ENCODE results near the gene AARS2. TPM values are rescaled to one million over a fixed set of nuclear protein-coding genes. Genes with fewer than 3 reads are reported as not detected.
A peak's percentile ranks its signal among the peaks of the same experiment; 100 is the strongest.

Gene AARS2
- total RNA-seq, 1 experiment from 2014 or later, result 11.6 TPM

DNA sequence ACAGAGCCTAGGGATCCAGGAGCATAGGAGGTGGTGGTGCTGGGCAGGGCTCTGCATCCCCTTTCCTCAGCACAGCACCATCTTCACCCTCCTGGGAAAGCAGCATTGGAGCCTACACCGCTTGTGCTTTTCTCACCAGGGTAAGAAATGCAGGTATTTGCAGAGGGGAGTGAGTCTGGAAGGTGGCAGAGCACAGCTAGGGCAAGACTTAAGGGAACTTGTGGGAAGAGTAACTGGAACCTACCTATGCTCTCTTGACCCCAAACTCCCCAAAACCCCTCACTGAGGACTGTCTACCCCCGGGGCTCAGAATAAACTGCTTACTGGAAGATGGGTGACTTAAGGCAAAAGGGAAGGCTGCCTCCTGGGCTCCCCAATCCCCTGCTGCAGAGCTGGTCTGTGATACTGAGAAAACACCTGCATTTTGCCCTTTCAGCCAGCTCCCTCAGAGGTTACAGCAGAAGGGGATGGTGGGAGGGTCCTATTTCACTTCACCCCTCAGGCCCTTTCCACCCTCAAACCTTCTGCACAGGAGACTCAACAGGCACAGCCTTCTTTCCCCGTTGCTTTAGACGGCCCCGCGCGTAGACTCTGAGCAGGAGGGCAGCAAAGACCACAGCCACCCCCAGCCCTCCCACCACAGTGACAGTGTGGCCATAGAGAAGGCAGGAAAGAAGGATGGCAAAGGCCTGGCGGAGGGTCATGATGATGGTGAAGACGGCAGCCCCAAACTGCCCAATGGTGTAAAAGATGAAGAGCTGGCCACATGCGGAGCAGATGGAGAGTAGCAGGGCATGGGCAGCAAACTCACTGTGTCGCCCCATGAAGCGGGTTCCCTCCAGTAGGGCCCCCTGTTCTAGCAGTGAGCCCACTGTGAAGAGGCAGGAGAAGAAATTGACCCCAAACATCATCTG is 58.7 kb downstream of the AARS2 start:
- ChIA-PET CTCF (interaction anchor here (0.6 kb wide), 1 partner anchor 158 kb away, joined by 3 read pairs; no protein-coding TSS in a partner anchor), POLR2A (ENCODE audit: unreplicated experiment) (interaction anchor here (0.8 kb wide), 1 partner anchor 624 kb away, joined by 3 read pairs; no protein-coding TSS in a partner anchor)

GRCh38 chr6:44253307-44254101 is 59.6 kb downstream of the AARS2 start:
- H3K27me3 ChIP-seq (ENCODE audit: insufficient read depth, low read depth), result no peaks in the 10 kb centered on the region
- H3K9me3 ChIP-seq (ENCODE audit: insufficient read depth, low read depth), result no peaks in the 10 kb centered on the region
- peak; percentile 42 to 52 for DNase-seq
- H2AFZ ChIP-seq, result no peak overlapping the region
- ChIA-PET POLR2A (ENCODE audit: unreplicated experiment) (no interaction called here), CTCF (interaction anchor here (0.6 kb wide), 2 partner anchors 51 to 157 kb away, joined by 3 to 4 read pairs; no protein-coding TSS in a partner anchor)
- peaks cover 50% of the 10 kb centered on the region for H3K4me1 ChIP-seq (replicated peaks; ENCODE audit: insufficient read depth)
- TF ChIP-seq, protein P1, sequence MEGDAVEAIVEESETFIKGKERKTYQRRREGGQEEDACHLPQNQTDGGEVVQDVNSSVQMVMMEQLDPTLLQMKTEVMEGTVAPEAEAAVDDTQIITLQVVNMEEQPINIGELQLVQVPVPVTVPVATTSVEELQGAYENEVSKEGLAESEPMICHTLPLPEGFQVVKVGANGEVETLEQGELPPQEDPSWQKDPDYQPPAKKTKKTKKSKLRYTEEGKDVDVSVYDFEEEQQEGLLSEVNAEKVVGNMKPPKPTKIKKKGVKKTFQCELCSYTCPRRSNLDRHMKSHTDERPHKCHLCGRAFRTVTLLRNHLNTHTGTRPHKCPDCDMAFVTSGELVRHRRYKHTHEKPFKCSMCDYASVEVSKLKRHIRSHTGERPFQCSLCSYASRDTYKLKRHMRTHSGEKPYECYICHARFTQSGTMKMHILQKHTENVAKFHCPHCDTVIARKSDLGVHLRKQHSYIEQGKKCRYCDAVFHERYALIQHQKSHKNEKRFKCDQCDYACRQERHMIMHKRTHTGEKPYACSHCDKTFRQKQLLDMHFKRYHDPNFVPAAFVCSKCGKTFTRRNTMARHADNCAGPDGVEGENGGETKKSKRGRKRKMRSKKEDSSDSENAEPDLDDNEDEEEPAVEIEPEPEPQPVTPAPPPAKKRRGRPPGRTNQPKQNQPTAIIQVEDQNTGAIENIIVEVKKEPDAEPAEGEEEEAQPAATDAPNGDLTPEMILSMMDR (conservative IDR thresholded peaks at IDR 0.05), result peak; percentile 69
- TF ChIP-seq EZH2 (IDR thresholded peaks at IDR 0.05; ENCODE audit: low read depth), result no peak
- peaks cover 82% of the 10 kb centered on the region for H4K20me1 ChIP-seq (ENCODE audit: insufficient read depth)
- intact Hi-C loops (cut with micrococcal nuclease; ENCODE audit: unreplicated experiment), result loop anchor here (1.0 kb wide), 1 partner anchor 33 kb away; no protein-coding TSS in a partner anchor
- H3K27ac ChIP-seq, result no peak overlapping the region
- peaks cover 91% of the 10 kb centered on the region for H3F3A ChIP-seq (ENCODE audit: insufficient read depth, low read depth)
- H3K4me2 ChIP-seq, result no peak overlapping the region
- BruUV-seq (replicated peaks), result no TSS peak
- H3K36me3 ChIP-seq (ENCODE audit: low read depth), result peaks cover 59% of the 10 kb centered on the region
- H3K79me2 ChIP-seq (ENCODE audit: low read depth), result peaks cover 75% of the 10 kb centered on the region
- no peaks in the 10 kb centered on the region for H3K9me2 ChIP-seq (ENCODE audit: insufficient read depth)
- H3K4me3 ChIP-seq, result no peak overlapping the region

More for the DNA sequence above, 58.7 kb downstream of the AARS2 start:
- TF ChIP-seq, protein P1 (conservative IDR thresholded peaks at IDR 0.05), result no peak
- TF ChIP-seq EZH2 (IDR thresholded peaks at IDR 0.05; ENCODE audit: low read depth), result no peak
- Histone ChIP-seq H3K4me3 (no peak overlapping the region; the same call in 1 of the 2 replicates), H3K9me2 (ENCODE audit: insufficient read depth) (no peaks in the 10 kb centered on the region), H3F3A (ENCODE audit: insufficient read depth, low read depth) (peaks cover 82% of the 10 kb centered on the region), H3K27ac (no peak overlapping the region), H3K79me2 (ENCODE audit: low read depth) (peaks cover 66% of the 10 kb centered on the region), H2AFZ (no peak overlapping the region), H3K27me3 (ENCODE audit: insufficient read depth, low read depth) (no peaks in the 10 kb centered on the region), H3K4me2 (peak overlapping the region; percentile 98; the same call in 1 of the 2 replicates), H3K4me1 (replicated peaks; ENCODE audit: insufficient read depth) (peaks cover 41% of the 10 kb centered on the region), H3K36me3 (ENCODE audit: low read depth) (peaks cover 50% of the 10 kb centered on the region), H4K20me1 (ENCODE audit: insufficient read depth) (peaks cover 72% of the 10 kb centered on the region), H3K9me3 (ENCODE audit: insufficient read depth, low read depth) (no peaks in the 10 kb centered on the region)
- BruUV-seq (replicated peaks), result no TSS peak
- intact Hi-C loops (cut with micrococcal nuclease; ENCODE audit: unreplicated experiment), result no loop called here
- DNase-seq, result peak in 1 of 2 experiments; percentile 43
